OCI-LY3 (cell line): ENCODE data around the gene IRF5.
A peak's percentile ranks its signal among the peaks of the same experiment; 100 is the strongest.

Experiments used
- H2AFZ ChIP-seq: fragments of 200-600, 300-600 bp; shearing (Covaris generic); 2 replicates; pipeline ENCODE4 v1.6.0; 2014; ENCODE audit warnings: antibody characterized with exemption, low read depth, low read length
- H3K27ac ChIP-seq: fragments of 200-600, 300-600 bp; sonication (generic); 2 replicates; pipeline ENCODE4 v1.5.1; 2014; ENCODE audit warnings: mild to moderate bottlenecking, low read length, moderate library complexity, mixed read lengths
- H3K27me3 ChIP-seq: fragments of 200-600, 300-600 bp; sonication (generic); 2 replicates; pipeline ENCODE4 v1.6.1; 2014; ENCODE audit warnings: low read depth, low read length, mixed read lengths
- H3K36me3 ChIP-seq: fragments of 200-600, 300-600 bp; sonication (generic); replicated peaks from 2 replicates; pipeline ENCODE3; 2014; ENCODE audit warnings: low read depth, low read length, mixed read lengths
- H3K4me1 ChIP-seq: fragments of 300-600, 200-600 bp; sonication (generic); 2 replicates; pipeline ENCODE4 v1.6.1; 2014; ENCODE audit warnings: low read length, mixed read lengths
- H3K4me2 ChIP-seq: fragments of 200-600, 300-600 bp; sonication (generic); 2 replicates; pipeline ENCODE4 v1.6.1; 2014; ENCODE audit warnings: low read length, mixed read lengths
- H3K4me3 ChIP-seq: fragments of 300-600, 200-600 bp; sonication (generic); 2 replicates; pipeline ENCODE4 v1.5.1; 2014; ENCODE audit warnings: antibody characterized with exemption, mild to moderate bottlenecking, low read length, moderate library complexity
- H3K79me2 ChIP-seq: fragments of 300-600, 200-600 bp; shearing (Covaris generic); 2 replicates; pipeline ENCODE4 v1.6.1; 2014; ENCODE audit warnings: mild to moderate bottlenecking, low read length, mixed read lengths
- H3K9ac ChIP-seq: fragments of 300-600, 200-600 bp; shearing (Covaris generic); 2 replicates; pipeline ENCODE4 v1.6.0; 2014; ENCODE audit warnings: mild to moderate bottlenecking, low read length, moderate library complexity
- H3K9me3 ChIP-seq: fragments of 200-600, 300-600 bp; shearing (Covaris generic); 2 replicates; pipeline ENCODE4 v1.6.1; 2014; ENCODE audit warnings: low read length, mixed read lengths; ENCODE audit not compliant: insufficient read depth
- H4K20me1 ChIP-seq: fragments of 200-600, 300-600 bp; sonication (generic); 2 replicates; pipeline ENCODE4 v1.6.1; 2016; ENCODE audit warnings: low read length, mixed read lengths; ENCODE audit not compliant: insufficient read depth
- CTCF ChIP-seq: fragments of 200-600, 300-600 bp; sonication (generic); IDR thresholded peaks from 2 replicates; pipeline ENCODE4 v1.5.1; 2014; ENCODE audit warnings: antibody characterized with exemption, low read length, low read depth
- EZH2phosphoT487 ChIP-seq: fragments of 200-600 bp; shearing (Covaris generic); IDR thresholded peaks from 2 replicates; pipeline ENCODE4 v1.6.1; 2018; ENCODE audit warnings: antibody characterized with exemption, mixed run types, low read depth

The IRF5 gene

DNA sequence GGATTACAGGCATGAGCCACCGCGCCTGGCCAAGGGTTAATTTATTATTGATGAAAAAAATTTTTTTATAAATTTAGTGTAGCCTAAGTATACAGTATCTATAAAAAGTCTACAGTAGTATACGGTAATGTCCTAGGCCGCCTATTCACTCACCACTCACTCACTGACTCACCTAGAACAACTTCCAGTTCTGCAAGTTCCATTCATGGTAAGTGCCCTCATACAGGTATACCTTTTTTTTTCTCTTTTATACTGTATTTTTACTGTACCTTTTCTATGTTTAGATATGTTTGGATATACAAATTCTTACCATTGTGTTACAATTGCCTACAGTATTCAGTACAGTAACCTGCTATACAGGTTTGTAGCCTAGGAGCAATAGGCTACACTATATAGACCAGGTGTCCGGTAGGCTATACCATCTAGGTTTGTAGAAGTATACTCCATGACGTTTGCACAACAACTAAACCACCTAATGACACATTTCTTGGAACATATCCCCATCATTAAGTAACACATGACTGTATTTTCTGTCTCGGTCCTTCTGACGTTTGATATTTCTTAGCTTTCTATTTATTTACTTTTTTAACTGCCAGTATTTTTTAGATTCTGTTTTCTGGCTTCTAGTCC lies 23.4 kb downstream of the IRF5 start:
- no peaks in the 10 kb centered on the region for H3K9me3 ChIP-seq
- no peak overlapping the region for H3K27ac ChIP-seq
- H3K79me2 ChIP-seq, result peaks cover 11% of the 10 kb centered on the region
- no peaks in the 10 kb centered on the region for H4K20me1 ChIP-seq
- peaks cover 22% of the 10 kb centered on the region for H3K4me1 ChIP-seq
- no peak overlapping the region for H3K9ac ChIP-seq
- H3K4me2 ChIP-seq, result no peak overlapping the region
- no peaks in the 10 kb centered on the region for H3K27me3 ChIP-seq
- TF ChIP-seq EZH2phosphoT487 (no peak), CTCF (no peak)
- no peak overlapping the region for H3K4me3 ChIP-seq
- H3K36me3 ChIP-seq, result peaks cover 51% of the 10 kb centered on the region
- H2AFZ ChIP-seq, result no peak overlapping the region

GRCh38 chr7:128962899-128963298 lies 25.2 kb downstream of the IRF5 start:
- H3K79me2 ChIP-seq, result peaks cover 11% of the 10 kb centered on the region
- no peaks in the 10 kb centered on the region for H4K20me1 ChIP-seq
- peak overlapping the region; percentile 75 for H3K4me2 ChIP-seq
- TF ChIP-seq CTCF (no peak), EZH2phosphoT487 (no peak)
- peak overlapping the region; percentile 95 for H3K27ac ChIP-seq
- H3K9me3 ChIP-seq, result no peaks in the 10 kb centered on the region
- peak overlapping the region; percentile 55 for H3K9ac ChIP-seq
- H3K4me3 ChIP-seq, result peak overlapping the region; percentile 40
- H3K4me1 ChIP-seq, result peaks cover 19% of the 10 kb centered on the region
- H3K36me3 ChIP-seq, result peaks cover 43% of the 10 kb centered on the region
- H3K27me3 ChIP-seq, result no peaks in the 10 kb centered on the region
- no peak overlapping the region for H2AFZ ChIP-seq

- Histone ChIP-seq H3K4me3 (peak overlapping the region; percentile 40), H4K20me1 (no peaks in the 10 kb centered on the region), H3K27ac (peak overlapping the region; percentile 95), H2AFZ (no peak overlapping the region), H3K9ac (peak overlapping the region; percentile 55), H3K9me3 (no peaks in the 10 kb centered on the region), H3K4me2 (peak overlapping the region; percentile 75), H3K79me2 (peaks cover 11% of the 10 kb centered on the region), H3K36me3 (peaks cover 42% of the 10 kb centered on the region), H3K4me1 (peaks cover 19% of the 10 kb centered on the region), H3K27me3 (no peaks in the 10 kb centered on the region)
- no peak for TF ChIP-seq EZH2phosphoT487
- TF ChIP-seq CTCF, result no peak
These were observed 25.6 kb downstream of the IRF5 start for GRCh38 chr7:128963327-128963757.

- Histone ChIP-seq H3K9ac (no peak overlapping the region), H3K9me3 (no peaks in the 10 kb centered on the region), H3K27me3 (no peaks in the 10 kb centered on the region), H2AFZ (no peak overlapping the region), H3K36me3 (peaks cover 52% of the 10 kb centered on the region), H3K4me3 (no peak overlapping the region), H4K20me1 (no peaks in the 10 kb centered on the region), H3K4me2 (no peak overlapping the region), H3K79me2 (no peaks in the 10 kb centered on the region), H3K4me1 (peaks cover 6% of the 10 kb centered on the region), H3K27ac (no peak overlapping the region)
- no peak for TF ChIP-seq CTCF
- TF ChIP-seq EZH2phosphoT487, result no peak
These were observed 30.9 kb downstream of the IRF5 start for GRCh38 chr7:128968624-128969023.
